NCI-H146 treated with DMSO at 0.1 percent for 48 hours (cell line): ENCODE results near the gene NAA15.
"Not testable (repeated sequence)": the region's sequence is repeated elsewhere in the genome, so short reads cannot be mapped to it uniquely, and the experiment has no call there.

Source experiments
- DNase-seq: peaks from one replicate; lab custom pipeline; 2025; ENCODE audit not compliant: unreplicated experiment; lab: John Stamatoyannopoulos, UW

NAA15 gene

DNA sequence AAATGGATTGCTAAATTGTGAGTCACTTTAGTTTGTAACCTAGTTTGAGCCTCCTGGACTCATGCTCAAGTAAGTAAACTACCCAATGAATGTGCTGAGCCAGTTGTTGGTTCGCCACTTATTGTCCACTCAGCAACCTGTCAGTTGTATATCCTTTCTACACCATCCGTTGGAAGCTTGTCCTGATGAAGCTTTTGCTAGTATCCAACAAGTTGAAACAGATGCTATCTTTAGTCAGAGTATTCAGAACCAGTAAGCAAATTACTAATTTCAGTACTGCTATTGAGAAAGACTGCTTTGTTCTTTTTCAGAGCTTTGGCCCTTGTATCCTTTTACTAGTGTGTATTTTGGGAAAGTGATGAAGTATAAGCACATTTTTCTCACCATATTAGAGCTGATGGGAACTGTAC is 4.3 kb upstream of the NAA15 start:
- DNase-seq = no peak

DNA sequence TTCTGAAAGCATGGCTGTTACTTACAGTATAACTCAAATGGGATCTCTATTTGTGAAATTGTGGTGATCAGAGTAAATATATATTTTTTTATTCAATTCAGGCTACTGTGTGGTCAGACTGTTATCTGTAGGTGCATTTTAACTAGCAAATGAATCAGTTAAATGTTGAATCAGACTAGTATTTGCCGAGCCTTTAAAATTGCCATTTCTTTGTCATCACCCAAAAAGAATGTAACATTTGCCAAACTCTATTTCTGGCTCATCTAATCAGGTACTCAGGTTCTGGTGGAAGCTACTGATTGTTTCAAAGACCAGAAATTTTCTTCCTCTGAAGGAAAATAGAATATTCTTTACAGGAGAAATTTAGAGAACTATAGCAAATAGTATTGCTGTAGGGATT is 1.8 kb upstream of the NAA15 start:
- no peak for DNase-seq

DNA sequence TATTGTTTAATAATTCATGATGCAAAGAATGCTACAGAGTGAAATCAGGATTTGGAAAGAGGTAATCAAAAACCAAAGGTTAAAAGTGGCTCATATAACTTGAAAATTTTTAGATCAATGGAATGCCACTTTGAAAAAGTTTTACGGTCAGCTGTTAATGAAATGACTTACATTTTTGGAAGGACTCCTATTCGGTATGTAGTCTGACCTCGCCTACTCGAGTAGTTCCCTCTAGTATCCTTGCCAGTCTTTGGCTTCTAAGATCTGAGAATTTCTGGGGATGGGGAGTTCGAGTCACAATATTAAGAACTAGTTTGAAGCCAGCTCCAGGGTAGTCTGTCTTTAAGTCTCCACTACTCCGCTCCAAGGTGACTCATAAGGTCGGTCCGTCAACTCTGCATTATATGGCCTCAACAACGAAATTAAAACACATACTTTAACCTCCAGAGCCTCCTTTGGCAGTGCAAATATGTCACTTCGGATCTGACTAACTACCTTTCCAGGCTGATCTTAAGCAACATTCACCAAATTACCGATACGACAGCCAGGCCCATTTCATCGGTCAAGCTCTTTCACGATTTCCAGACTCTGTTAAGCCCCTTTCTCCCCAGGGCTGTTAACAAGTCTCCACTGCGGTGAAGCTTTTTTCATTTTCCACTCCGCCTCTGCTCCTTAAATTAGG is 733 bp upstream of the NAA15 start:
- DNase-seq = peak; percentile 81

DNA sequence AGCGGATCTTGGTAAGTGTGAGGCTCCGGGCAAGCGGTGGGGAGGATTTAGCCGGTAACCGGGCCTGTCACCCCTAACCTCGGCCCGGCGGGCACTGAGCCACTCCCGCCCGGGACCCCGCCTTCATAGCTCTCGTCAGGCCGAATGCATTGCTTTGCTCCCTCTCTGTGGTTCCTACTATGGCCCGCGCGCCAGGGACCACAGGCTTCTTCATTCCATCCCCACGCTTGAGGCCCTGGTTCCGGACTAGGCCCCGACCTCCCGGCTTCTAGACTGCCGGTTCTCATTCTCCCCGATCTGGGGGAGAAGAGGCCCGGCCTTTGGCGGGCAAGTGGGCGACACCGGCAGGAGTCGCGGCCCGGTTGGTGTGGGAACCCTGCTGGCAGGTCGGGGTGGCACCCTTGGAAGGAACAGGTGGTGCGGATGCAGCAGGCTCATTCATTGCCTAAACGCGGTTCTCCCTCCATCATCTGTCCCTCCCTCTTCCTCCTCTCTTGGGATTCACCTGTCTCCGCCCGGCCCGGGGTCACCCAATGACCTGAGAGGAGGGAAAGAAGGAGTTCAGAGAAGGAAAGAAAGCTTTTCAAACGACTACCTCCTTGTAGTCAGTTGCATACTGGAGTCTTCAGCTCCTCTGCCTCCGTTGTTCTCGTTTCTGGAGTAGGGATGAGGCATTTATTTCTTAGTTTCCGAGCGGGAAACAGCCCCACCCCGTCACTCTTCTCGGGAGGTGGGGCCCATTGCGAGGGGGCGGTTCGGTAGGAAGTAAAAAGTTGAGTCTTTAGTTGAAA is 711 bp downstream of the NAA15 start, which contains the start of gene NDUFC1:
NDUFC1 (minus strand) TSS at position 657 of the 791 bp plus-strand sequence. CDS start 6,679 bp downstream, outside the sequence.
- DNase-seq = peak; percentile 37

DNA sequence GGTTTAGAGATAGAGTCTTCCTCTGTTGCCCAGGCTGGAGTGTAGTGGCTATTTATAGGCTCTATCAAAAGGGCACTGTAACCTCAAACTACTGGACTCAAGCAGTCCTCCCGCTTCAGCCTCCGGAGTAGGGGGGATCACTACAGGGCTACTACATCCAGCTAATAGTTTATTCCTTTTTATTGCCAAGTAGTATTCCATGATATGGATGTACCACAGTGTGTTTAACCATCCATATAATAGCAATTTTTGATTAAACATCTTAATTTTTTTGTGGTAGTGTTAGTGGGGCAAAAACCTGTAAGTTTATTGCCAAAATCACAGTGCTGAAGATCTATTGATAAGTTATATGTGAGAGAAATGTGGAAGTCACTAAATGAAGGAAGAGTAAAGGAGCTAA is 3.6 kb downstream of the NAA15 start:
- no peak for DNase-seq

DNA sequence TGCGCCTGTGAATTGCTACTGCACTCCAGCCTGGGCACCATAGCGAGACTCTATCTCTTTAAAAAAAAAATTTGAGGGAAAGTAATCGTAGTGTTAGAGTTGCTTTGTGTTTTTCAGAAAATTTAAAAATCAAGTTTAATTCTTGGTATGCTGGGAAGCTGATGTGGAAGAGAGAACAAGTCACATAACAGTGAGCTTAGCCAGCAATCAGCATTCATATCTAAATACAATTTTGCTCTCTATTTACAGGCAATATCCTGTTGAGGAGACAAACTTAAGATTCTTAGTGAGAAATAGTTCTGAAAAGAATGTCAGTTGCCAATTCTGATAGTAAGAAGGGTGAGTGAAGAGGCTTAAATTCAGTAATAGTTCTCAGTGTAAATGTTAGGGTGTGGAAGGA is 10.6 kb downstream of the NAA15 start:
- DNase-seq = no peak

DNA sequence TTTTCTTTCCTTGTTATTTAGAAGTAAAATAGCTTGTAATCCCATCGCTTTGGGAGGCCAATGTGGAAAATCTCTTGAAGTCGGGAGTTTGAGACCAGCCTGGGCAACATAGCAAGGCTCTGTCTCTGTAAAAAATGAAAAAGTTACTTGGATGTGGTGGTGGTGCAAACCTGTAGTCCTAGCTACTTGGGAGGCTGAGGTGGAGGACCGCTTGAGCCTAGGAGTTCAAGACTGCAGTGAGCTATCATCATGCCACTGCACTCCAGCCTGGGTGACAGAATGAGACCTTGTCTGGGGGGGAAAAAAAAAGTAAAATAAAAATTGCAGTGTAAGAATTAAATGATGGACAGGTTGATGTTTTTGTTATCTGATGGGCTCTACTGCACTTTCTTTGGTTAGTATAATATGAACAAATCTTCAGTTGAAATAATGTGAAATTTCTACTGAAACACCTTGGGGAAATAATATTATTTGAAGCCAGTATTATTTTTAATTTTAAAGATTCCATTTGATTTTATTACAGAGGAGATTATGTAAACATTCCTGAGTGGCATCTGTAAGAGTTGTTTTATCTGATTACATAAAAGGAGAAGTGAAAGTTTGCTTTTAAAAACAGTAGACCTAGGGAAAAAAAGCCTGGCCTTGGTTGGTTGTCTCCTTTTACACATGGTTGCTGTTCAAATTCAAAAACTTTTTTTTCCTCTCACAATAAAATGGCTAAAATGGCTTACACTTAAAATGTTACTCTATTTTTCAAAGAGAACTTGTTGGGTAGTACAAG is 11.4 kb downstream of the NAA15 start:
- DNase-seq = no peak

DNA sequence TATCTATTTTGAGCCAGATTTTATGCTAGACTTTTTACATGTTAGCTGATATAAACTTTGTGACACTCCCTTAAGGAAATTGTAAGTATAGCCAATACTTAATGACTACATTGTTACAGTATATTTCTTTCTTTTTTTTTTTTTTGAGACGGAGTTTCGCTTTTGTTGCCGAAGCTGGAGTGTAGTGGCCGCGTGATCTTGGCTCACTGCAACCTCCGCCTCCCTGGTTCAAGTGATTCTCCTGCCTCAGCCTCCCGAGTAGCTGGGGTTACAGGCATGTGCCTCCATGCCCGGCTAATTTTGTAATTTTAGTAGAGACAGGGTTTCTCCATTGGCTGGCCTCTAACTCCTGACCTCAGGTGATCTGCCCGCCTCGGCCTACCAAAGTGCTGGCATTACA is 12.1 kb downstream of the NAA15 start:
- not testable (repeated sequence) for DNase-seq

DNA sequence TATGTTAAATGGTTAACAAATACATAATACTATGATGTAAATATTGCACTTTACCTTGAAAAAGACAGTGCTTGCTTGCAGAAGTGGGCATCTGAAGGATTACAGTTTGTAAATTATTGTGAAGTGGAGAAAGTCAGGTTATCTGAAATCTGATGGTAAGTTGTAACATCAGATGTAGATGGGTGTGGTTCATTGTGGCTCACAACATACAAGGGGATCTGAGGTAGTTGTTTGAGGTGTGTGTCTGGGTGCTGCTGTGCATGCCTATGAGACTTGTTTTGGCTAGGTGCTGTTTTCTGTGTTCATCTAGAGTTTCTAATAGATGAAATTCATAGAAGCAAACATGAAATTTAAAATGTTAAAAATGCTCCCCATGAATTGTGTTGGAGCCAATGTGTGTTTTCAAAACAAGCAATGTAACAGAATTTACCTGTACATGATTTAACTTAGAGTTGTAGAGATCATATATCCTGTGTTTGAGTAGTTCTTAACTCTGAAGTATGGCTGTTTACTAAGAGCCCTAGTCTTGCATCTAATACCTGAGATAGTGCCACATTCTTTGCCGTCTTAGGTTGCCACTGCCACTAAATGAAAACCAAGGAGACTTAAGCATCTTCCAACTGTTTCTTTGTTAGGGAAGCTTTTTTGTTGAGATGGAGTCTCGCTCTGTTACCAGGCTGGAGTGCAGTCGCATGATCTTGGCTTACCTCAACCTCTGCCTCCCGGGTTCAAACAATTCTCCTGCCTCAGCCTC is 12.9 kb downstream of the NAA15 start:
- DNase-seq = no peak

DNA sequence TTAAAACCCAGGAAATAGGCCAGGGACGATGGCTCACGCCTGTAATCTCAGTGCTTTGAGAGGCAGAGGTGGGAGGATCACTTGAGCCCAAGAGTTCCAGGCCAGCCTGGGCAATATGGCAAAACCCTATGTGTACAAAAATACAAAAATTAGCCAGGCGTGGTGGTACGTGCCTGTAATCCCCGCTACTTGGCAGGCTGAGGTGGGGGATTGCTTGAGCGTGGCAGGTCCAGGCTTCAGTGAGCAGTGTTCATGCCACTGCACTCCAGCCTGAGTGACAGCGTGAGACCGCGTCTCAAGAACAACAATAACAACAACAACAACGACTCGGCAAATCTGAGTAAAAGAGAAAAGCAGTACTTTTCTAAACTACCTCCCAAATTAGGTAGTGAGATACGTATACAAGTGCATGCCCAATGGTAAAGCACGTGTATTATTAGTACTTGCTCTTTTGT is 13.9 kb downstream of the NAA15 start:
- DNase-seq = no peak

DNA sequence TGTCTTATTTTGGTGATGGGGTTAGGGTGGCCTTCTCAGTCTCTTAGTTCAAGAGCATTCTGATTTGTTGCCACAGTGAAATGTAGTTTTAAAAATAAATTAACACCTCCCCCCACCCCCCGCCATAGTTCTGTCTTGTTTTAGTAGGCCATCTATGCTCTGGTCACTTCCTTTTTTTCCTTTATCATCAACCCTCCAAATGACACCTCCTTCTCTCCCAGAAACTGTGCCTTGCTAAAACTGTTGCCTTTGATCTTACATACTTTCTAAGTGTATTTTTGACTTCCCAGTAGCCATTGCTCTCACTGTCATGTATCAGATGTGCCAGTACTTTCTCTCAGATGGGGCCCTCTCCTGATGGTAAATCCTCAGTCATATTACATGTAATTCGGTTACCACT is 15.4 kb downstream of the NAA15 start:
- DNase-seq = no peak

DNA sequence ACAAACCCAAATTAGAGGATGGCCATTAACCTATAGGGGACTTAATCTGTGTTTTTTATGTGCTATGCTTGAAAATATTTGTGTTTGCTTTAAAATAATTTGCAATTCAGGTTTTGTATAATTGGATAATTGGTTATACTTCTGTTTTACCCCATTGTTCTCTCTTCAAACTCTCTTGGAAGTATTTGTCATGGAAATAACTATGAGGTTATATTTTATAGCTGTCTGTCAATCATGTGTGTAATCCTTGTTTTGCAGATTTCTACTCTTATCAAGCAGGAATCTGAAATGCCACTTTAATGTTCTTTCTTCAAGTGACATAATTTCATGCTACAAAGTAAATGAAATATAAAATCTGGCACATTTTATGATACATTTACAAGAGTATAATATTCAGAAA is 16.3 kb downstream of the NAA15 start:
- DNase-seq = no peak

DNA sequence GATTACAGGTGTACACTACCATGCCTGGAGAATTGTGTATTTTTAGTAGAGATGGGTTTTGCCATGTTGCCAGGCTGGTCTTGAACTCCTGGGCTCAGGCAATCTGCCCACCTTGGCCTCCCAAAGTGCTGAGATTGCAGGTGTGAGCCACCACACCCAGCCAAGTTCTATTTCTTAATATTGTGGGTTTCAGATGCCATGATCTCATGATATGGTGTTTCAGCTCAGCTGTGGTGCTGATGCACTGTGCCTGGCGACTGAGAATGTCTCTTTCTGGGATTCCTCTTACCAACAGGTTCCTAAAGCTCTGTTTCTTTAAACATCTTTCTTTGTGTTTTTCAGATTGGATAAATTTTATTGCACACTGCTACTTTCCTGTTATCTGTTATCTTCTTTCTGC is 18.3 kb downstream of the NAA15 start:
- no peak for DNase-seq

DNA sequence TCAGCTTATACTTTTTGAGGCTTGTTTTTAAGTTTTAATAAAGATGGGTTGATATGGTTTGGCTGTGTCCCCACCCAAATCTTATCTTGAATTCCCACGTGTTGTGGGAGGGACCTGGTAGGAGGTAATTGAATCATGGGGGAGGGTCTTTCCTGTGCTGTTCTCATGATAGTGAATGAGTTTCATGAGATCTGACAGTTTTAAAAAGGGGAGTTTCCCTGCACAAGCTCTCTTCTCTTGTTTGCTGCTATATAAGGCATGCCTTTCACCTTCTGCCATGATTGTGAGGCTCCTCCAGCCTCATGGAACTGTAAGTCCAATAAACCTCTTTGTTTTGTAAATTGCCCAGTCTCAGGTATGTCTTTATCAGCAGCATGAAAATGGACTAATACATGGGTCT is 20.8 kb downstream of the NAA15 start:
- not testable (repeated sequence) for DNase-seq

DNA sequence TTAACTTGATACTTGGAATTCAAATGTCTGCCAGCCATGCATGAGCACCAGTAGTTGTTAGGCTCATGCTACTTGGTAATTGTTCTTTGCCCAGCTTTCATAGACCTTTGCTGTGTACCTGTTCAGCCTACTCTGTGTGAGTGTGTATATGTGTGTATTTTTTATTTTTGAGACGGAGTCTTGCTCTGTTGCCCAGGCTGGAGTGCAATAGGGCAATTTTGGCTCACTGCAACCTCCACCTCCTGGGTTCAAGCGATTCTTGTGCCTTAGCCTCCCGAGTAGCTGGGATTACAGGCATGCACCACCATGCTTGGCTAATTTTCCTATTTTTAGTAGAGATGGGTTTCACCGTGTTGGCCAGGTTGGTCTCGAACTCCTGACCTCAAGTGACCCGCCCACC is 21.2 kb downstream of the NAA15 start:
- not testable (repeated sequence) for DNase-seq

DNA sequence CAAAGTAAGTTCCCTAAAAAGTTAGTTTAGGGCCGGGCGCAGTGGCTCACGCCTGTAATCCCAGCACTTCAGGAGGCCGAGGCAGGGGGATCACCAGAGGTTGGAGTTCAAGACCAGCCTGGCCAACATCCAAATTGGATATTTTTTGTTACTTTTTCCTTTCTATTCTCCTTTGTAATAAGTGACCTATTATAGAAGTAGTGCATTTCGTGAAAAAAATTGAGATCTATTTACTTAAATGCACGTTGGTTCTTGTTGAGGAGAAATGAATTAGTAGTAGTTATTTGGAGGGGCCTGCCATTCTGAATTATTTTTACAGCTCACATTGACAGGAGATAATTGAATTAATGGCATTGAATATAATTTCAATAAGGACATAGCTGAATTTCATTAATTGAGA is 23.3 kb downstream of the NAA15 start:
- DNase-seq = no peak

DNA sequence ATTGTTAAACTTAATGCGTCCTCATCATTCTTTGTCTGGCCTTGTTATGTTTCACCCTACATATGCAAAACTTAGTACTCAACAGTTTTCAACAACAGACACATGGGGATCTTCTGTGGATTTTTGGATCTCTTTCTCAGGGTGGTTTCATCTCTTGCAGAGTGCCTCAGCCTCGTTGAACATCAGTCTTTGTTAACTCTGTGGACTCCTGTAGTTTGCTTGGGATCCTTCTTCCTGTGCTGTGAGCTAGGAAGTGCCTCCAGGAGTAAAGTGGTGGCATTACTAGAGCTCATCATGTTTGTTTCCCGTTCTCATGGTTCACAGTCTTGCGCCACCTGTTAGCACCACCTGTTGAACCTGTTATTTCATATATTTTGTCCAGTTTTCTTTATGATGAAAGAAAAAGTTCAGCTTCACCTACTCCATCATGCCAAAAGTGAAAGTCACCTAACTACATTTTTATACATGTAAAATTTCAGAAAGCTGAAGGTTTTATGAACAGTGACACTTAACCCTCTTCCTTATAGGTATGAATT is 28.4 kb downstream of the NAA15 start:
- no peak for DNase-seq

DNA sequence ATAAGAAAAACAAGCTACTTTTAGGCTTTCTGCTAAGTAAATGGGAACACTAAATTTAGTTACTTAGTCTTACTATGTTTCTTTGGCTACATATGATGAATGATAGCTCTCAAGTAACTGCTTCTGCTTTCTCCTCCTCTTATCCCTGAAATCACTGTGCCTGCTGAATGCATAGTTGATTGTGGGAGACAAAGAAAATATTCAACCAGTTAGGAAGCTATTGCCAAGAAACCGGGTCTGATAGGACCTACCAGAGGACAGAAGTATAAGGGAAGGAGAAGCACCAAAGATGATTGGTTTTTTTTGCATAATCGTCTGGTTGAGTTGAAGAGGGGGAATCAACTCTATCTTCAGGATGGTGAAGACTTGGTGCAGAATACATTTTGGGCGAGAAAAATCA is 29.0 kb downstream of the NAA15 start:
- DNase-seq = no peak

DNA sequence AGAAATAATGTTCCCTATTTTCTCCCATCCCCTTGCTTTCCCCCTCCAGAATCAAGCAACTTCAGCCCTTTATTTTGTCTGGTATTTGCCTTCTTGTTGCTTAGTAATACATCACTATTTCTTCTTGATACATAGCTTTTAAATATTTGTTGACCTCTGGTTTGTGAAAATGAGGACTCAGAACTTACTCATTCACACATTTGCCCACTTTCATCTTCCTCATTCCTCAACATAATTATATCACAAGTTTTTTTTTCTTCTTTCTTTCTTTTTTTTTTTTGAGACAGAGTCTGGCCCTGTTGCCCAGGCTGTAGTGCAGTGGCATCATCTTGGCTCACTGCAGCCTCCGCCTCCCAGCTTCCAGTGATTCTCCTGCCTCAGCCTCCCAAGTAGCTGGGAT is 29.9 kb downstream of the NAA15 start:
- DNase-seq = no peak

DNA sequence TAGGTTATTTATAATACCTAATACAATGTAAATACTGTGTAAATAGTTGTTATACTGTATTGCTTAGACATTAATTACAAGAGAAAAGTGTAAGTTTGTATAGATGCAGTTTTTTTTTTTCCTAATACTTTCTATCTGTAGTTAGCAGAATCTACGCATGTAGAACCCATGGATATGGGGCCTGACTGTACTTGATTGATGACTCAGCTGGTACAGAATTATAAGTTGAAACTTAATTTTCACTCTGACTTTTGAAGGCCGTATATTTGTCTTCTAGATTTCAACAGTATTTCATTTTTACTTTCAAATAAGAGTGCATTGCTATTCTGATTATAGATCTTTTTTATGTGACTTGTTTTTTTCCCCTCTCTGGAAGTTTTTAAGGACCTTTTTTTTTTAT is 31.7 kb downstream of the NAA15 start:
- no peak for DNase-seq

DNA sequence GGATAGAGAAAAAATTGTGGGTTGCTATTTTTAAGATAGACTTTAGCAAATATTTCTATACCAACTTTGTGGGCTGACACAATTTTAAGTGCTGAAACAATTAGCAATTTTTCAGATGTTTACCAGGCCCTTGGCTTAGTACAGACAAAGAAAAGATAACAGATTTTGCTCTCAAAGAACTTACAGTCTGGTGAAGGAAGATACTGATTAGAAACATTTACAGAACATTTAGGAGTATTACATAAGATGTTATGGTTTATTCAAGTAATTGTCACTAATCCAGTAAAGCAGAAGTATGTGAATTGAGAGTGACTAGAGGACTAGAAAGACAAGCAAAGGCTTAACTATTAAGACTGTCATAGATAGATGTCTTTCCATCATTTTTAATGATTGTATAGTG is 36.3 kb downstream of the NAA15 start:
- DNase-seq = no peak
